GM19395 (cell line): ENCODE data around the gene PPP1R12B.
"Not testable (repeated sequence)": the region's sequence is repeated elsewhere in the genome, so short reads cannot be mapped to it uniquely, and the experiment has no call there.

Source experiments
- ATAC-seq: cut with Tn5 transposase; IDR thresholded peaks from one replicate; pipeline ENCODE4 v1.9.1; 2021; ENCODE audit warnings: mild to moderate bottlenecking, moderate library complexity; ENCODE audit not compliant: unreplicated experiment

PPP1R12B gene

DNA sequence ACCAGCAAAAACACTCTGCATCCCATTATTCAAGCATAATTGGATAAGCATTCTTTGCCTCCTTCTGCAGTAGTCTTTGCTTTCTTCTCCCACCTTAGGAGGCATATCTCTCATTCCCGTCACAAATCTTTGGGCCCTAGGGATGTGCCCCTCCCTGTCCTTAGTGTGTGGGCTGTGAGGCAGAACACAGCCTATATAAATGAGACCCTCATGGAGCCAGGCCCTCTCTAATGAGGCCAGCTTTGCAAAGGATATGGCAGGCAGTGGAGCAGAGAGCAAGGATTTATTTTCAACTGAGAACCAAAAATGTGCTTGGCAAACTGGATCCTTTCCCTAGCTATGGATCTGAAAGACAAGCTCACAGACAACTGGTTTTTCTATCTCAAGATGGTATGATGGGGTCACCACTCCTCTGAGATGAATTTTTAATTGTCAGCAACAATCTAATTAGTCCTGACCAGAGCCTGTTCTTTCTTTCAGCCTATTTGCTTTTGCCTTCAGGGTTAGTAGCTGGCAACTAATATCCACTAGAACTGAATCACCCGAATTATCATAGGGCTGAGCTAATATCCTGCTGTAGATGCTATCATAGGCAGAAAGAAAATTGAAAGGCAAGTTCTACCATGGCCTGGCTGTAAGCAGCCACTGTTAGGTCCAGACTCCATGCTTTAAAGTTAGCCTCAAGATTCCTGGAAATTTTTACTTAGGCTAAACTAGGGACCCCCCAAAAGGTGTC, 227.6 kb downstream of the PPP1R12B start:
- ATAC-seq: no peak

DNA sequence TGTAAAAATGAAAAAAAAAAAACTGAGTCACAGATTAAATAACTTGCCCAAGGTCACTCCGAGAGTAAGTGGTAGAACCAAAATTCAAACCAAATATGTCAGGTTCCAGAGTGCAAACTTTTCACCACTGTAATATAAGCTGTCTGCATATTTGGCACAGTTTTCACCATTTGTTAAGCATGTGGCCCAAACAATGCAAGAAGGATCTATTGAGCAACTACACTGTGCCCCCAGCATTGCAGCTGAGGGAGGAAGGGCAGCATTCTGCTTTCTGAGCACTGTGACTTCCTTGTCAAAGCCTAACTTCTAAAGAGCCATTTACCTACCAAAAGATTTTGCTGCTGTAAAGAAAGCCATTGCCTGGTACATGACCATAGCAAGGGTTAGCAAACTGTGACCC, 228.3 kb downstream of the PPP1R12B start:
- no peak for ATAC-seq

DNA sequence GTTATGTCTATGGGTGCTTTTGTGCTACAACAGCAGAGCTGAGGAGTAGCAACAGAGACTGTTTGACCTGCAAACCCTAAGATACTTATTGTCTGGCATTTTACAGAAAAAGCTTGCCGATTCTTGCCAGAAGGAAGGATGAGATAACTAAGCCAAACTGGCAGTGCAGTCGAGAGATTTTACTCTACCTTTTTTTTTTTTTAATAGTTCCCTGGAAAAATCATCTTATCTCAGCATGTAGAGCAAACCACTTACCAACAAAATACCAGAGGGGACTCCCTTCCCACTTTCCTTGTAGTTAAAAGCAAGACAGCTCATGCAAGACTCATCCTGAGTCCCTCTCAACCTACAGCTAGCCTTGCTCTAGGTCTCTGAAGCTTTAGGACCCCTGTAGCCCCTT, 228.9 kb downstream of the PPP1R12B start:
- no peak for ATAC-seq

DNA sequence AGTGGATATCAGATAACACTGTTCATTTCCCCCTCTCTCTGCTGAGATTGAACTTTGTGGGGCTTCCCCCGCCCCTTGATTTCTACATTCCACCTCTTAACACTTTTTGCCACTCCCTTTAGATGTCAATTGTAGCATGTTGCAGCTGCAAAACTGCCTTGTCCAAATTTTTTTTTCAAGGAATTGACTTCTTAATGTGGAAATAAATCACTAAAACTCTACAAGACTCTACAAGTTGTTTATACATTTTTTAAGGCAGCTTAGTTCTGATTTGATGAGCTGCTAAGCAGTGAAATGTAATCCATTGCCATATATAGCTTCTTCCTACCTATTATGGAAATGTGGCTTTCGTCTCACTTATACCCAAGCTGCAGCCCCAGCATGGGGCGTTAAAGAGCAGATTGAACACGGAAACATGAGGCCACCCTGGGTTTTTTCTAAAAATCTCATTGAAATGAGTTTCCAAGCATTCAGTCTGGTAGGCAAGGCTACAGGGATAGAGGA, 229.6 kb downstream of the PPP1R12B start:
- no peak for ATAC-seq

DNA sequence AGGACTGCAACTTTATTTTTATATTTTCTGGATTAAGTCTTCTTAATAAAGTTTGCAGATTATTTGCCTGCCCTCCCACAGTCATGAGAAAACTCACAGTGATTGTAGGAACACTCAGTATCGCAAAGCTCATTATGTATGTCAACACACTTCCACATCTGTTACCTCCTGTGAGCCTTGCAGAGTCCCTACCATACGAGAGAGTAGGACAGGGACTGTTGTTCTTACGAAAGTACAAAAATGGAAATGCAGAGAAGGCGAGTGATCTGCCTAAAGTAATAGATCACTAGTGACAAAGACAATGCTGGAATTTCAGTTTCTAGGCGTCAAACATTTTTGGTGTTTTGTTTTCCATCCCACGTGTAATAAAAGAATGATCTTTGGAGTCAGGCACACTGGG, 230.1 kb downstream of the PPP1R12B start:
- no peak for ATAC-seq

DNA sequence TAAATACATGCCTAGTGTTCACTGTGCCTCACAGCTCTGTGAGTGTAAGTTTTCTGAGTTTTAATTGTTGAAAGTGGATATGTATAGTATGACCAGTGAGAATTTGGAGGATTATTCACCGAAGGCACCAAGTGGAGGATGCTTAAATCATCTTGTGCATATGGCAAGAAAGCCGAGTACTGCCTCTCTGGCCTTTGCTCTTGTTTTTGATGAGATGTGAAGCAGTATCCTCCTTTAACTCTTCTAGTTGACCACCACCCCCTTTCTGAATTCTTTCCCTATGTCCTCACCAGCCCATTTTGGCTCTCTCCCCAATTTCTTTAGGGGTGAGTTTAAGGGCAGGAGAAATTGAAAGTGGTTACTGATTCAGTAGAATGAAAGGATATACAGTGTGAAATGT, 231.3 kb downstream of the PPP1R12B start:
- ATAC-seq: no peak

DNA sequence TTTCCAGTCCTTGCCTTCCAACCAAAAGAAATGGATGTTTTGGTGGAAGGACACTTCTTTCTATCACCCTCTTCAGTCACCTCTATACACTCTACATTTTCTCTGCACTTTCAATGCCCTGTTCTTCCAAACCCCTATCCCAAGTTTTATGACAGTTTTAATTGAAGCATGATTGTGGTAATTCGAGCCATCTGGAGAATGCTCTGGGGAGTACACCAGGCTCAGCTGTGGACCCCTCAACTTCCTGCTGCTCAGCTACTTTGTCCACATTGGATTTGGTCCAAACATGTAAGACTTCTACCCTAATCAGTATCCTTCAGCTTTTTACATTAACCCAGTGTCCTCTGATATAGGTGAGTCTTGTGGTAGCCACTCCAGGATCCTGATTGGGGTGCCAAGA, 232.1 kb downstream of the PPP1R12B start:
- no peak for ATAC-seq

DNA sequence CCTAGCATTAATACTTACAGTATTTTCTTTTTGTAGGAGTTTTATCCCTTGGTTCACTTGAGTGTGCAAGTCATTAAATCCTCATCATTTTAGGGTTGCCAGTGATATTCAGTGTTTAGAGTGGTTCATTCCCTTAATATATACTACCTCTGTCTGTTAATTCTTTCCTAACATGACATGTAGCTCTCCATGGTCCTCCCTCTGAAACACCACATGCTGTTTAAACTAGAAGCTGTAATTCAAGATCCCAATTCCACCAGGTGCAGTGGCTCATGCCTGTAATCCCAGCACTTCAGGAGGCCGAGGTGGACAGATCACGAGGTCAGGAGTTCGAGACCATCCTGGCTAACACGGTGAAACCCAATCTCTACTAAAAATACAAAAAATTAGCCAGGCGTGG, 233.9 kb downstream of the PPP1R12B start:
- ATAC-seq: not testable (repeated sequence)

DNA sequence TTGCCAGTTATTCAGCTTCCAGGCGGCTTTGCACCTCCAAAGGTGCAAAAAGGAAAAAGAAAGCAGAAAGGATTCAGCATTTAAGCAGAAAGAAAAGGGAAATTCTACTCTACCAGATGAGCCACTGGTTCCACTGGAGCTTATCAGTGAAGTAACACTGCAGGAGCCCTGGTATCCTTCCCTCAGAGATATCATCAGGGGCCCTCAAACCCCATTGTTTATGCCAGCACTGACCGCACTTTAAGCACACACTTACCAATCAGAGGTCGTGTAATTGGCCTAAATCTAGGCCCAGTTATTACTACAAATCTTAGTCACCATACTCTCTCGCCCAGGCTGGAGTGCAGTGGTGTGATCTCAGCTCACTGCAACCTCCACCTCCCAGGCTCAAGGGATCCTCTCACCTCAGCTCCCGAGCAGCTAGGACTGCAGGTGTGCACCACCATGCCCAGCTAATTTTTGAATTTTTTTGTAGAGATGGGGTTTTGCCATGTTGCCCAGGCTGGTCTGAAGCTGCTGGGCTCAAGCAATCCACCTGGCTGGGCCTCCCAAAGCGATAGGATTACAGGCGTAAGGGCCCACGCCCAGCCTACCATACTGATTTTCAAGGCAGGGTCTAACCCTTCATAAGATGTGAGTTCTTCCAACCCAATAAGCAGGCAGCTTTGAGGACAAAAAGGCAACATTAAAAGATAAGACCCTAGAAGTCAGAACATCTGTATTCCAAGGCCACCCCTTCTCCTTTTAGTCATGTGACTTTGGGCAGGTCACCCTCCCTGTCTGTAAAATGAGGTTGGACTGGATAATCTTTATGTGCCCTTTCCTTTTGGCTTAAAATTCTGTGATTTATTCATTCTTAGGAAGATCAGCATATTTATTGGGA, 236.4 kb downstream of the PPP1R12B start:
- ATAC-seq: no peak

DNA sequence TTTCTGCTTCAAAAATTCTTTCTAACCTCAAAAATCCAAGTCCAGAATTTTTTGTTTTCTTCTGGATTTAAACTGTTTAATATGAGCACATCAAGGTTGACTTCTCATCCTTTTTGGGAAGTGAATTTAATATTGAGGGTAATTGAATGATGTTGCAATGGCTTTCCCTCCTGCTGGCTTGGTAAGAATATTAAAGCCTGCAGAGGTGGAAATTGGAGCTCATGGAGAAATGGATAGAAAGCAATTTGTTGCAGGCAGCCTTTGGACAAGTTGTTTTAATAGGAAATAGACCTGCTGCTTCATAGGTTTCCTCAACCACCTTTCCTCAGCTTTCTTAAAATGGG, 237.1 kb downstream of the PPP1R12B start:
- no peak for ATAC-seq

DNA sequence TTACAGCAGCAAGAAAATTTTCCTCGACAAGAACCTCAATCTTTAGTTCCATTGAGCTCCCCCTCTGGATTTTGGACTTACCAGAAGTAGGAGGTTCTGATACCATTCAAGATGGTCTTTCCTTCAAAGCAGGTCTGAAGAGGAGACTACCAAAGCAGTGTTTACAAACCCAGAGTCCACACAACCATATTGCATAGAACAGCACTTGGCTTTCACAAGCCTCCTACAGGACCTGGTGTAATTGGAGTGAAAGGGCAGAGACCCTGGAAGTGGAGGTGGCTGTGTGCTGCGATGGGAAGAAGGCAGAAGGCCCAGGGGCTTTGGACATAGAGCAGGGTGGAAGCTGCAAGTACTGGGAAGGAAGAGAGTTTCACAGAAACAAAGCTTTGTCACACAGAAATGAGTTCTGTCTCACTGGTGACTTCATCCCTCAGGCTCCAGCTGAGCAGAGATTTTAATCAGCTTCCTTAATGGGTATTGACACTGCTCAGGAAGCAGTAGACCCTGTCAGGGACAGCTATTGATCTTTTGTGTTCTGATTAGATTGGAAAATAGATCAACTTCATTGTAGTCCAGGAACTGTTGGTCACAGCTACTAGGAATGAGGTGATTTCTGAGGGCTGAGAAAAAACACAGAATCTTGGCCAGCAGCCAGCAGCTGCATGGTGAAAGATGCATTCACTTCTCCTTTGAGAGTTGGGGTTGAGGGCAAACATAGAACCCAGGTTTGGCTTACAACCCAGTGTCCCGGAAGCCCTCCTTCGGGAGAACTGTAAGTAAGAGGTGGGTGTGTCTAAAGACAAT, 237.7 kb downstream of the PPP1R12B start:
- ATAC-seq: no peak

DNA sequence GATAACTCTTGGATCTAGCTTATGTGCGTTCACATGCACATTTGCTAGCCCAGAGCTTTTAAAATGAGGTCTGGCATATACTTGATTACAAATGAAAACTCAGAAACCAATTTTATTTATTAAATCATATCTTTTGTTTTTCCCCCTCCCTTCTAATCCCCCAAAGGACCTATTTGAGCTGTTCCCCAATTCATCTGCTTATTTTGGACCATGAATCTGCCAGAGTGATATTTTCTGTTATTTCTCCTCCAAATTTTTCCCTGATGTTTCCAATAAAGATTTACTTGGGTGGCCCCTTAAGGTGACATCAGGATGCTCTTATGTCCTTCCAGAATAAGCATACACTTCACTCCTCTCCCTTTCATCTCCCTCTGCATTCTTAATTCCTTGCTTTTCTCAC, 238.4 kb downstream of the PPP1R12B start:
- no peak for ATAC-seq

DNA sequence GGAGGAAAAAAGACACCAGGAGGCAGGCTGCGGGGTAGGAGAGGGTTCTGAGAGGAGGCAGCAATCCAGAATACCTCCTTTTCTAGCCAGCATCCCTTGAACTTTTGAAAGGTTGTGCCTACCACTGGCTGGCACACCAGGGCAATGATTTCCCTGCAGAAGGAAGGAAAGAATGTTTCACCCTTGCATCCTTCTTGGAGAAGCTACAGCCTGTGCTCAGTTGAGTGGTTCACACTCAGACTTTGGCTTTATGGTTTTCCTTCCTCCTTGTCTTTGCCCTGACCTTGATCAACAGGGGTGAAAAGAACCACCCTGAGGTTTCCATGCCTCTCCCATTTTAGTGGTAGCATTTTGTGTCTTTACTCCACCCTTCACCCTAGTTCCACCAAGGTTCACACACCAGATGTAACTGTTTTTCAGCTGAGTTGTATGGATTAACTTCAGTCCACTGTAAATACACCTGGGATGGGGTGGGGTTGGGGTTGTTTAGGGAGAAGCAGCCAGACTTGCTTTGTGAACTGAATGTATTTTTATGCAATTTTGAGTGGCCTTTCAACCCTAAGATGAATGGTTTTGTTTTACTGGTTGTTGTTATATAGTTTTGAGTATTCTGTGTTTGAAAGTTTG, 239.5 kb downstream of the PPP1R12B start:
- ATAC-seq: no peak

DNA sequence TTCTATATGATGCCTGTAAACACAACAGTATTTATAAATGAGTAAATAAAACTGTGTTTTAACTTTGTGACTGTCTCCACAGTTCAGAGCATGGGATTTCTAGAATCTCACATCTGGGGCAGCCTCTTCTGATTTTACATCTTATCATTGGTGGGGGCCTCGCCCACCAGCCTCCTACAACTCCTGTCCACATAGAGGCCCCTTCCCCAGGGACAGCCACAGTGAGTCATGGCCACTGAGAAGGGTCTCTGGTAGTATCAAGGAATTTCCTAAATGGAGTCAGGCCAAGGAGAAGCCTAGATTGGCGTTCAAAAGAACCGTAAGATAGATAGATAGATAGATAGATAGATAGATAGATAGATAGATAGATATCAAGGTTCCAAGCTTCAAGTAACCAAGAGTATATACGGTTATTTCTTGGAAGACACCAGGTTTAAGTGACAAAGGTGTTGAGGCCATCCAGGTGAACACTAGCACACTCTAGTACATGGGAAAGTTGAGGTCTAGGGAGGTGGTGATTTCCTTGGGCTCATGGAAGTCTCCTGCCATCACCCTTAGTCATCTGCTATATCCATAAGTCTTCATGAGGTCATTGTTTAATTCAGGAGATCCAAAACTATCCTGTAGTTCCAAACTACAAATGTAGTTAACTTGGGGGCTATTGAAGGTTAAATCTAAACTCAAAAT, 240.1 kb downstream of the PPP1R12B start:
- no peak for ATAC-seq

DNA sequence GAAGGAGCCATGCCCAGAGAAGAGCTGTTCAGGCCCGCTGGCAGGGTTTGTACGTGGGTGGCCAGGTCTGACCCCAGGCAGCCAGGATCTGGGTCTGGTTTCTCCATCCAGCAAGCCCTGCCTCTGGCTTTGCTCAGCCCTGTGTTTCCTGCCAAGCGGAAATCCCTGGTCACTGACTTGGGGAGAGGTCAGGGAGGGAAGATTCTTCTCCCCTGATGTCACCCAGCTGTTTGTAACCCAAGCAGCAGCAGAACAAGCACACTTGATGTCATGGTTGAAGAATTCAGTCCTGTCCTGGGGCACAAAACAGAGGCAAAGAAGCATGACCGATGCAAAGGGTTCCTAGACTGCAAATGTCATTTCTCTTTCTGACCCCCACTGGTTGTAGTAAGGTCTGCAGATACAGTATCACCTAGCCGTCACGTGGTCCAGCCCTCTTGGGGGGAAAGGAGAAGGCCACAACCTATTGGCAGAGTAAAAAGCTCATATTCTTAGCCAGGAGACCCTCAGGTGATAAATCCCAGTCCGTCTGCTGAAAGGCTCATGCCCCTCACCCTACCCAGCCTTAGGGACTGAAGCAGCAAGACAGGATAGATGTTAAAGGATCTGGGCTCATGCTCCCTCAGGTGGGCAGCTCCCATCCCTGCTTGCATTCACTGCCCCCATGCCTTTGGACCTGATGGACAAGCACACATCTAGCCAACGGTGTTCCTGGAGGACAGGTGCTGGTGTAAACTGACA, 240.9 kb downstream of the PPP1R12B start:
- no peak for ATAC-seq

DNA sequence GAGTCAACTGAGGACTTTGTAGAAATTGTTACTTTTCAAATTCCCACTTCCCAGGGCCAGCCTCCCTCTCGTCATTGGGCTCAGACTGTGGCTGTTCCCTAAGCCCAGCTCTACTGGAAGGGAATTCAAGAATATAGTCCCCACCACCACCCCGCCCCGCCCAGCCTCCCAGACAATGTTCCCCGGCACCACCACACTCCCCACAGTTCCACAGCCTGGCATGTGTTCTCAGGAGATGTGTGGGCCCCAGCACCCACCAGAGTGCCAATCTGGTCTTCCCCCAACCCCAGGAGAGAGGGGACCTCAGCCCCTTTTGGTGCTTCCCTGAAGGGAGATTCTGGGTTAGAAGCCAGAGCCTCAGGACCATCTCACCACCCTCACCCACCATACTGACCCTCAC, 241.6 kb downstream of the PPP1R12B start:
- ATAC-seq: no peak

DNA sequence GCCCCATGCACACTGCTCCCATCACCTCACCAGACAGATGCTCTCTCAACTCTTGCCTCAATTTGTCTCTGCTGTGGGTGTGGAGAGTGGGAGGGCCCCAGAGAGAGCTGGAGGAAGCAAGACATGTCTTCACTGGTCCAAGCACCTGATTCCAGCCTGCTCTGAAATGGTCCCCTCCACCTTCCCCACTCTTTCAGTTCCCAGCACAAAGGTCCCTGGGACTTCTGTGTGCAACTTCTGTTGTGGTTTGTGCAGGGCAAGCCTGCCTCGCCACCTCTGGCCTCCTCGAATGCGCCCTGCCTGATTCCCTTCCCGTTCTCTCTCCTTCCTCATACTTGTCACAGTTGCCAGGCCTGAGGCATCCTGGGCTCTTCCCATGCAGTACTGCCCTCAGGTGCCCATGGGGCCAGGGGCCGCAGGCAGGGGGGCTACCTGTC, 242.5 kb downstream of the PPP1R12B start:
- no peak for ATAC-seq

DNA sequence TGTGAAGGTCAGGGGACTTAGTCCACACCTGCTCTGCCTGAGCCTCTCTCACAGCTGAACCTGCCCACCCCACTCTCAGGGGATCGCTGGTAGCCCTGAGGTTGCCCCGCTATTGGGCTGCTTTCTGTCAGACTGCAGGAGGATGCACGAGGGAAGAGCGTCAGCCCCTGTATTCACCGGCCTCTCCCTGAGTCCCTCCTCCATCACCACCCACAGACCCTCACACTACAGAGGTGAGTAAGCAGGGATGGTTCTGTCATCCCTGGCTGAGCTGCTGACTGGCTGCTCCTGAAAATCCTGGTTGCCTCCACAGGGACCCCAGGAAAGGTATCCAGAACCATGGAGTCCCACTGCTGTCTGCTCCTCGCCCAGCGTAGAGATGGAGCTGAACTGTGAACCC, 243.0 kb downstream of the PPP1R12B start:
- no peak for ATAC-seq

DNA sequence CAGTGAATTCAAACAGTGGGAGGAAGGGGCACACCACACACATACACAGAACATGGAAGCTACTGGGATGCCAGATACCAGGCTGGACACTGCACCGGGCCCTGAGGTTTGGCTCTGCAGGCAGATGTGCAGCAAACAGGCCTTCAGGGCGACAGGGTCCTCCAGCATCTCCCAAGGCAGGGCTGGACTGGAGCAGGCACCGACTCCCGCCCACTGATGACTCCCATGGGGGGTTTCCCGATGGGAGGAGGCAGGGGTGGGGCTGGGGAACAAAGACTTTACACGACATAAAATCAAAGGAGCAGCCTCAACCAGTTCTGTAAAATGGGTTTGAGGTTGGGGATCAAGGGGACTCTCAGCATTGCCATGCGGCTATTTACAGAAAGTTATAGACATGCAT, 243.6 kb downstream of the PPP1R12B start:
- ATAC-seq: no peak

DNA sequence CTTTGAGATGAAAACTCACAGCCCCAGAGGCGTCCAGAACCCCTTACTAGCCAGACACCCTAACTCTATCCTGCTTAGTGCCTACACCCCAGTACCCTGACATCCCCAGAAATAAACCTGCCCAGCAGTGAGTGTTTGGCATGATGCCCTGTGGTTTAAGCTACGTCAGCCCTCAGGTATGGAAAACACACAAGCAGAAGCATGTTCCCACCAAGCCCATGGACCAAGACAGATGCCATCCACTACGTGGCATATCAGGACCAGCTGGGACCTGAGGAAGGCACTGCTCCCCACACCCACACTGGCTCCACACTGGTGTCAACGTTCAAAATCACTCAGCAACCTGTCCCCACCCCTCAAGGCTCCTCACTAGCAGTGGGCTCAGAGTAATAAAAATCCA, 245.3 kb downstream of the PPP1R12B start:
- ATAC-seq: no peak
